Cerebellar cortex (tissue), 1 donor: Measurements from ENCODE around the gene CSNK1G2.

Experiments used
- DNase-seq: peaks from one replicate; pipeline ENCODE4 v3.0.0-alpha.2; 2015; ENCODE audit warnings: low spot score

Gene CSNK1G2

GRCh38 chr19:1941146-1942077 is at the start of gene CSNK1G2:
CSNK1G2 (plus strand) TSS chr19:1941172; CDS start chr19:1969773, 28,601 bp downstream.
- DNase-seq = no peak

- DNase-seq = no peak
Observed at GRCh38 chr19:1893791-1894190, 47.2 kb upstream of the CSNK1G2 start.

- no peak for DNase-seq
Observed at GRCh38 chr19:1896508-1896907, 44.5 kb upstream of the CSNK1G2 start.

DNA sequence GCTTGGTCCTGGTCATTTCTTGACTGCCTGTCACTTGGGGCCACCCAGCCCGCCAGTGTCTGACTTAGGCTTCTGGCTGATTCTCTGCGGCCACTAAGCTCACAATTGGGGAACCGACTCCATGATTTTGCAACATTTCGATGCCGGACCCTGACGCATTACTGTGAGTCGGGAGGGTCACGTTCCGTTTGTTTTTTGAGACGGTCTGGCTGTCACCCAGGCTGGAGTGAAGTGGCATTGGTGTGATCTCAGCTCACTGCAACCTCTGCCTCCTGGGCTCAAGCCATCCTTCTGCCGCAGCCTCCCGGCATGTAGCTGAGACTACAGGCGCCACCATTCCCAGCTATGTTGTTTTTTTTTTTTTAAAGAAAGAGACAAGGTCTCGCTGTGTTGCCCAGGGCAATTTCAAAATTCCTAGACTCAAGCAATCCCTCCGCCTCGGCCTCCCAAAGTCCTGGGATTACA is 39.0 kb upstream of the CSNK1G2 start:
- no peak for DNase-seq

GRCh38 chr19:1902923-1903322 is 38.0 kb upstream of the CSNK1G2 start:
- DNase-seq = no peak

DNA sequence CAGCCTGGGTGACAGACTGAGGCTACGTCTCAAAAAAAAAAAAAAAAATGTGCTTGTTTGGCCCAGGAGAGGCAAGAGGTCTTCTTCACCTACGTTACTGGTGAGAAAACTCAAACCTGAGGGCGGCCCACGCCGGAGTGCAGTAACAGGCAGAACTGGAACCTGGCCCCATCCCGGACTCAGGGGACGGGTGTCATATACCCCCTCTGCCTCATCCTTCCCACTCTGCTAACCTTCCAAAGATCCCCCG is 36.2 kb upstream of the CSNK1G2 start:
- DNase-seq = no peak

DNA sequence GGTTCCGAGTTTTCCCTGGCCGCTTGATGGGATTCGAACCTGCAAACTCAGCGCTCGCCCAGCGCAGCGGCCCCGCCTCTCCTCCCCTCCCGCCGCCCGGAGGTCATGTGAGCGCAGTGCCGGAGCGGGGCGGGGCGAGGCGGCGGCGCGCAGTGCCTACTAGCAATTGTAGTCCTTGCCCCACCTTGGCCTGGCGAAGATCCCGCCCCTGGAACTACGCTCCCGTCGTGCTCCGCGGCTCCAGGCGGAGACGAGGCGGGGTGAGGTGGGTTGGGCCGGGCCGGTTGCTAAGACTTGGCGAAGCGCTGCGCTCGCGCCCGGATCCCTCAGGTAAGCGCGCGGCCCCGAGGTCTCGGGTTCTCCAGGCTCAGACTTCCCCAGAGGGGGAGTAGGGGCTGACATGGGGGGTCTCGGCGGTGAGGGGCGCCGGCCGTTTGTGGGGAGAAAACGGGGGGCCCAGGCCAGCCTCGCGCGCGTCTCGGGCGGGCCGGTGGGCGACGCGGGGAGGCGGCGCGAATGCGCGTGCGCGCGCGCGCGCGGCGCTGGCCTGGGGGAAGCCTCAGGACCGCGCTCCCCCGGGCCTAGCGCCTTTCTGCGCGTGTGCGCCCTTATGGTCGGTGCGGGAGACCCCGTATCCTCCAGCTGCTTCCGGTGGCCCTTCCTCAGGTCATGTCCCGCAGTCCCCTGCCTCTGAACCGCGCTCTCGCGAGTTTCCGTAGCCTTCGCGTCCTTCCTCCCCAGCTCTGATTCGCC is 35.7 kb upstream of the CSNK1G2 start, which contains the start of the genes ADAT3 and SCAMP4:
ADAT3 (plus strand) TSS at position 290 of the 753 bp plus-strand sequence. CDS start 6,649 bp downstream, outside the sequence.
SCAMP4 (plus strand) TSS at position 290 of the 753 bp plus-strand sequence. CDS start 9,621 bp downstream, outside the sequence.
- peak; percentile 98 for DNase-seq

GRCh38 chr19:1905863-1906375 is 35.1 kb upstream of the CSNK1G2 start:
- no peak for DNase-seq

GRCh38 chr19:1906985-1907562 is 33.9 kb upstream of the CSNK1G2 start:
- no peak for DNase-seq

DNA sequence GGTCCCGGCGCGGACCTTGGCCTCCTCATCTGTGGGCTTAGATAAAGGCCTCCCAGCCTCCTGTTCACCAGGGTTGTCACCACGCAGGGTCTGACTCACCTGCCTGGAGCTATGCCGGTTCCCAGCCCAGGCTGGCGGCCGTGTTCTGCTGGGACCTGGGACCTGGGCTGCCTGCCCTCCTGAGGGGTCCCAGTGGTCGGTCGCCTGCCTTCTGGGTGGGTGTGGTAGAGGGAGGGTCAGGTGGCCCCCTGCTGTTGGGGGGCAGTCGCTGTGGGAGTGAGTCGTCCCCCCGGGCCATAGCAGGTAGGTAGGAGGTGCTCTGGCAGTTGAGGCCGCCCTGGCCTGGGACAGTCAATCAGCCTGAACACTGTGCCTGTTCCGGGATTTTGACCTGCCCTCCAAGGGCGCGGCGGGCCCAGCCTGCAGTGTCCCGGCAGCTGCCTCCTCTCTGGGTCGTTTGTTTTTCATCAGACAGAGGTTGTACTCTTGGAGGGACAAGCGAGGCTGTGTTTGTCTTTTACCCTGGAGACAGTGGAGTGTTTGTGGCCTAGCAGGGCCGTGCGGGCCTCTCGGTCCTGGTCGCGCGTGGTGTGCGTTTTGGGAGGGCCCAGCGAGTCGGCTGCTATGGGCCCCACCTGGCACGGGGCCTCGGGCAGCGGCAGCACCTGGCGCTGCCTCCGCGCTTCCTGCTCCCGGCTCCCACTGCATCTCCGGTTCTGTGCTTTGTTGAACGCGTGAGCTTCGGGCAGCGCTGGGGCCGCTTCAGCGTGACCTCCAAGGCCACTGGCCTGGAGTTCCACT is 33.2 kb upstream of the CSNK1G2 start:
- DNase-seq = no peak

DNA sequence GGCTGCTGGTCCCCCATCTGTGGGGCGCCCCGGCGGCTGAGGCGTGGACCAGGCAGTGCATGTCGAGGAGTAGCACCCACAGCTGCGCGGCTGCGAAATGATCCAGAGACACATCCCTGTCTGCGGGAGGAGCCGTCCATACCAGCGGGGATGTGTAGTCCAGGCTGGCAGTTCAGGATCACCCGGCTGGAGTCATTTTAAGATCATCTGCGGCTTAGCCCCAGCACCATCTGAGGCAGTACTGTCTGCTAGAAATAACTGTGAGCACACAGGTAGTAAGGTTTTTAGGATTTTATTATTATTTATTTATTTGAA is 32.7 kb upstream of the CSNK1G2 start:
- DNase-seq = no peak

- DNase-seq = no peak
Observed at GRCh38 chr19:1909761-1910080, 31.3 kb upstream of the CSNK1G2 start.

- DNase-seq = peak; percentile 52
Observed at GRCh38 chr19:1910177-1910576, 30.8 kb upstream of the CSNK1G2 start.

DNA sequence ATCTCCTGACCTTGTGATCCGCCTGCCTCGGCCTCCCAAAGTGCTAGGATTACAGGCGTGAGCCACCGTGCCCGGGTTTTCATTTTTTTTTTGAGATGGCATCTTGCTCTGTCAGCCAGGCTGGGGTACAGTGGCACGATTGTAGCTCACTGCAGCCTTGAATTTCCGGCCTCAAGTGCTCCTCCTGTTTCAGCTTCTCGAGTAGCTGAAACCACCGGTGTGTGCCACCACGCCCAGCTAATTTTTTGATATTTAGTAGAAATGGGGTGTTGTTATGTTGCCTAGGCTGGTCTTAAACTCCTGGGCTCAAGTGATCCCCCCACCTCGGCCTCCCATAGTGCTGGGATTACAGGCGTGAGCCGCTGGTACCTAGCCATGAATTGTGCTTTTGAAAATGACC is 29.9 kb upstream of the CSNK1G2 start:
- no peak for DNase-seq

DNA sequence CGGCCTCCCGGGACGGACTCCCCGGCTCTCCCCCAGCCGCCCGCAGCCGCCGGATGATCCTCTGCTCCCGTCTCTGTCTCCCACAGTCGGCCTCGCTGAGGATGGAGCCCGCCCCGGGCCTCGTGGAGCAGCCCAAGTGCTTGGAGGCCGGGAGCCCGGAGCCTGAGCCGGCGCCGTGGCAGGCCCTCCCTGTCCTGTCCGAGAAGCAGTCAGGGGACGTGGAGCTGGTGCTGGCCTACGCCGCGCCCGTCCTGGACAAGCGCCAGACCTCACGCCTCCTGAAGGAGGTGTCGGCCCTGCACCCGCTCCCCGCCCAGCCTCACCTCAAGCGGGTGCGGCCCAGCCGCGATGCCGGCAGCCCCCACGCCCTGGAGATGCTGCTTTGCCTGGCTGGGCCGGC is 29.0 kb upstream of the CSNK1G2 start:
- DNase-seq = no peak

DNA sequence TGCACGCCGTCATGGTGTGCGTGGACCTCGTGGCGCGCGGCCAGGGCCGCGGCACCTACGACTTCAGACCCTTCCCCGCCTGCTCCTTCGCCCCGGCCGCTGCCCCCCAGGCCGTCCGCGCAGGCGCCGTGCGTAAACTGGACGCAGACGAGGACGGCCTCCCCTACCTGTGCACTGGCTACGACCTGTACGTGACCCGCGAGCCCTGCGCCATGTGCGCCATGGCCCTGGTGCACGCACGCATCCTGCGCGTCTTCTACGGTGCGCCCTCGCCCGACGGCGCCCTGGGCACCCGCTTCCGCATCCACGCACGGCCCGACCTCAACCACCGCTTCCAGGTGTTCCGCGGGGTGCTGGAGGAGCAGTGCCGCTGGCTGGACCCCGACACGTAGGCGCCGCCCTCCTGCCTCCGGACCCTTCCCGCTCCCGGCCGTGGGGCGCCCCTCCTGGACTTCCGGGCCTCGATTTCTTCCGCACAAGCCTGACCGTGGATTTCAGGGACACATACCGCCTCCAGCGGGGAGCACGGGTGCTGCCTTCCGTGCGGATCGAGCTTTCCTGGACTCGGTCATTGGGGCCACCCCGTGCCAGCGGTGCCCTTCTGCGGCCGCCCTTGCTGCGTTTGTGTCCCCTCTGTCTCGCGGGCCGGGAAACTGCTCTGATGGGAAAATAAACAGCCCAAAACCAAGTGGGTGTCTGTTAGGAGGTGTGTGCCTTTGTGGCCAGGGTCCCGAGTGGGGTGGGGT is 28.0 kb upstream of the CSNK1G2 start:
- DNase-seq = no peak

- DNase-seq = no peak
Observed at GRCh38 chr19:1913781-1914577, 27.0 kb upstream of the CSNK1G2 start.

DNA sequence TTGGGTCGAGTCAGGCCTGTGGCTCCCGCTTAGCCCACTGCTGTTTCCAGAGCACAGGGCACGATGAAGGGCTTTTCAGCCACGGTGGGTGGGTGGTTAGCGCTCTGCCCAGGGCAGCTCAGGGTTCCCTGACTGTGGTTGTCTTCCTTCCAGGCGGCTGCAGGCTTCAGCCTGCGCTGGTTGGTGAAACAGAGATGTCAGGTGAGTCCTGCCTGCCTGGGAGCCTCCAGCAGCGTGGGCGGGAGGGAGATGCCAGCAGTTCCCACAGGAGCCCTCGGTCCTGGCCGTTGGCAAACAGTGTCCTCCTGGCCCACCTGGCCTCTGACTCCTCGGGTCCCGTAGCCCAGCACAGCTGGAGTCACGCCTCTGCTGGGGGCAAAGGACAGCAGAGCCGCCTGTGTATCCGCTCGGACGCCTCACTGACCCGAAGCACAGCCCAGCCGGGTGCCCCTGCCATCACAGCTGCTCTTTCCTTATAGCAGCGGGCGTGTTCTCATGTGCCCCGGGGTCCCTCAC is 26.1 kb upstream of the CSNK1G2 start:
- DNase-seq = peak; percentile 56

DNA sequence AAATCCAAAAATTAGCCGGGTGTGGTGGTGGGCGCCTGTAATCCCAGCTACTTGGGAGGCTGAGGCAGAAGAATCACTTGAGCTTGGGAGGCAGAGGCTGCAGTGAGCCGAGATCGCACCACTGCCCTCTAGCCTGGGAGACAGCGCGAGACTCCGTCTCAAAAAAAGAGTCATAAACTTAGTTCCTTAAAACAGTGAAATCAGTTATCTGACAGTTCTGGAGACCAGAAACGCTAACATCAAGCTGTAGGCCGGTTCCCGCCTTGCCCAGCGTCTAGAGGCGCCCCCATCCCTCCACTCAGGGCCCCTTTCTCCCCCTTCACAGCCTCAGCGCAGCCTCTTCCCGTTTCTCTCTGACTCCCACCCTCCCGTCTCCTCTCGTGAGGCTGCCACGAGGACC is 23.8 kb upstream of the CSNK1G2 start:
- no peak for DNase-seq

- DNase-seq = no peak
Observed at GRCh38 chr19:1917926-1918325, 23.0 kb upstream of the CSNK1G2 start.
